ENCODE measurements around the gene IFI6. TPM values are rescaled to one million over a fixed set of nuclear protein-coding genes. Genes with fewer than 3 reads are reported as not detected.

Gene IFI6
- total RNA-seq, 1 experiment from 2014 or later: 14.8 TPM

DNA sequence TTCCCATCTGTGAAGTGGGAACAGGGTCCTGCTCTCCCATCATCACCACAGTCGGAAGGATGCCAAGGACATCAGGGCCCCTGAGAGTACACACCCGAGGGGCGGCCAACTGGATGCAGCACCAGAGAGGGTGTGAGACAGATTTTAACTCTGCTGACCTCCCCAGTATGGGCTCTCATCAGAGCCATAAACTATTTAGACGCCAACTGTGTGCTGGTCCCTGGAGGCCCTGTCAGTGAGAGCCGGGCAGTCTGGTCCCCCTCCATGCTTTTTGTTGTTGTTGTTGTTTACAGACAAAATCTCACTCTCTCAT, 38.7 kb downstream of the IFI6 start:
- TF ChIP-seq EZH2 (IDR thresholded peaks at IDR 0.05): no peak
- TF ChIP-seq EZH2phosphoT487 (IDR thresholded peaks at IDR 0.05; ENCODE audit: borderline replicate concordance): no peak
- TF ChIP-seq JUND (IDR thresholded peaks at IDR 0.05): no peak
- no peak for TF ChIP-seq ZNF274 (IDR thresholded peaks at IDR 0.05; ENCODE audit: low read depth, low read length)
- H3K9me3 ChIP-seq (ENCODE audit: control insufficient read depth in 1 of 2, insufficient read depth in 1 of 2, low read depth in 1 of 2, low read length in 2 of 2): no peaks in the 10 kb centered on the region
- DNase-seq (ENCODE audit: low read depth, low spot score): no peak
- no peak overlapping the region for H2AFZ ChIP-seq (ENCODE audit: low read depth, low read length, poor library complexity, severe bottlenecking)
- intact Hi-C loops (cut with micrococcal nuclease): no loop called here
- H4K20me1 ChIP-seq (ENCODE audit: insufficient read depth): no peaks in the 10 kb centered on the region
- no peaks in the 10 kb centered on the region for H3K36me3 ChIP-seq (ENCODE audit: control insufficient read depth in 1 of 2, insufficient read depth in 2 of 2, low read length in 2 of 2)
- H3K9me2 ChIP-seq (ENCODE audit: insufficient read depth): no peaks in the 10 kb centered on the region
- peaks cover 0 to 6% of the 10 kb centered on the region in 2 experiments; a peak in 2 of 4 replicates for H3K4me1 ChIP-seq (ENCODE audit: control insufficient read depth in 1 of 2, insufficient read depth in 2 of 2, low read length in 2 of 2)
- CTCF ChIA-PET: no interaction called here
- no peak overlapping the region for H3K4me3 ChIP-seq (replicated peaks in 1 of 2; ENCODE audit: low read depth in 1 of 2, low read length in 2 of 2)
- RAD21 ChIA-PET (ENCODE audit: low non-redundant PET in 1 of 2, low total read pairs in 2 of 2, uncharacterized antibody in 2 of 2, unreplicated experiment in 2 of 2): interaction anchor here in 1 of 2 experiments (0.6 kb wide), 1 partner anchor 29 kb away, joined by 3 read pairs; the partner anchor contains the start of gene AHDC1
- ATAC-seq: no peak
- BruUV-seq (replicated peaks): no TSS peak
- no peak overlapping the region for H3K27ac ChIP-seq (ENCODE audit: low read depth, low read length)
- H3K27me3 ChIP-seq (ENCODE audit: insufficient read depth, low read length): no peaks in the 10 kb centered on the region
- POLR2A ChIA-PET: no interaction called here
- no peak overlapping the region for H3K4me2 ChIP-seq (ENCODE audit: low read length)
- no peaks in the 10 kb centered on the region for H3K79me2 ChIP-seq (ENCODE audit: insufficient read depth, low read length)
- no peak overlapping the region for H3K9ac ChIP-seq (ENCODE audit: low read length)

DNA sequence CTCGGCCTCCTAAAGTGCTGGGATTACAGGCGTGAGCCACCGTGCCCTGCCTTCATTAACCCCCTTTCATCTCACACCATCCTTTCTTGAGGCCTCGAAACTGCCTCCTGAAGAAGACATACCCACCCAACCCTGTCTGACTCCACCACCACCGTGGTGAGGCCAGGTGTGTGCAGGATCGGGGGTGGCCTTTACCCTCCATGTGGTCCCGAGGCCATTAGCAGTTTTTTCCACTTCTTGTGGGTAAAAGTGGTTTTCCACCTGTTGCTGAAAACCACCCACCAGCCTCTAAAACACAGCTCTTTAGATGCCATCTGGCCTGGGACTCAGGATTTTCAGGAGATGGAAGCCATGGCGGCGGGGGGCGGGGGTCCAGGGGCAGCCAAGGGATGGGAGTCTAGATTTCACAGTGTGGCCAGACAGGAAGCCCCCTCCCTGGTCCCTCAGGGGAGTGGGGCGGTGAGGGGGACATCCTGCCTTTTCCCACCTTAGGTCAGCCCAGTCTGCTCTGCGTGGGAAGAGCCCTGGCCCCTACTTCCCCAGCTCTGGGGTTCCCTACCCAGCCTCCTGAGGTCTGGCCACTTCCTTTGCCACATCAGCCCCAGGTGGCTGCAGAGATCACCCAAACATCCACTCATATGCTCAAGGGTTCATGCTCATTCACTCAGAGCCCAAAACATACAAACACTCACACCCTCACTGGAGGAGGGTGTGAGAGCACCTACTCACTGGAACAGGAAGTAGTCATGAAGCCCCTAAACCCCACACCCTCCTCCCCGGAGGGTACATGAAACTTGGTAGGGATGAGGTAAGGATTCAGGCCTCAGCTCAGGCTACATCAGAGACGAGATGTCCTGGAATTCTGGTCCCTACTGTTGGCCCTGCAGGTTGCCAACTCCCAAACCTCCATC, 39.4 kb downstream of the IFI6 start:
- Histone ChIP-seq H3K4me3 (replicated peaks in 1 of 2; ENCODE audit: low read depth in 1 of 2, low read length in 2 of 2) (no peak overlapping the region), H3K27ac (ENCODE audit: low read depth, low read length) (no peak overlapping the region), H3K4me2 (ENCODE audit: low read length) (no peak overlapping the region), H3K9ac (ENCODE audit: low read length) (no peak overlapping the region), H3K27me3 (ENCODE audit: insufficient read depth, low read length) (no peaks in the 10 kb centered on the region), H2AFZ (ENCODE audit: low read depth, low read length, poor library complexity, severe bottlenecking) (no peak overlapping the region), H4K20me1 (ENCODE audit: insufficient read depth) (no peaks in the 10 kb centered on the region), H3K36me3 (ENCODE audit: control insufficient read depth in 1 of 2, insufficient read depth in 2 of 2, low read length in 2 of 2) (no peaks in the 10 kb centered on the region), H3K9me3 (ENCODE audit: control insufficient read depth in 1 of 2, insufficient read depth in 1 of 2, low read depth in 1 of 2, low read length in 2 of 2) (no peaks in the 10 kb centered on the region), H3K79me2 (ENCODE audit: insufficient read depth, low read length) (no peaks in the 10 kb centered on the region), H3K9me2 (ENCODE audit: insufficient read depth) (no peaks in the 10 kb centered on the region), H3K4me1 (ENCODE audit: control insufficient read depth in 1 of 2, insufficient read depth in 2 of 2, low read length in 2 of 2) (peaks cover 0 to 6% of the 10 kb centered on the region in 2 experiments; a peak in 2 of 4 replicates)
- BruUV-seq (replicated peaks): no TSS peak
- CTCF ChIA-PET: no interaction called here
- ATAC-seq (no peak), DNase-seq (ENCODE audit: low read depth, low spot score) (no peak)
- POLR2A ChIA-PET: no interaction called here
- RAD21 ChIA-PET (ENCODE audit: low non-redundant PET in 1 of 2, low total read pairs in 2 of 2, uncharacterized antibody in 2 of 2, unreplicated experiment in 2 of 2): no interaction called here
- intact Hi-C loops (cut with micrococcal nuclease): no loop called here
- TF ChIP-seq TCF7L2 (IDR thresholded peaks at IDR 0.05; ENCODE audit: borderline replicate concordance, extremely low read depth, insufficient read depth, insufficient read length) (no peak), SIN3A (IDR thresholded peaks at IDR 0.05; ENCODE audit: low read depth) (no peak), SRF (IDR thresholded peaks at IDR 0.05; ENCODE audit: low read depth) (no peak), POLR2AphosphoS5 (IDR thresholded peaks at IDR 0.05; ENCODE audit: low read depth, low read length) (no peak), POLR2A (IDR thresholded peaks at IDR 0.05; ENCODE audit: borderline replicate concordance, extremely low read depth, insufficient read depth, insufficient read length) (no peak), EZH2phosphoT487 (IDR thresholded peaks at IDR 0.05; ENCODE audit: borderline replicate concordance) (no peak), ELF1 (IDR thresholded peaks at IDR 0.05; ENCODE audit: borderline replicate concordance, low read depth) (no peak), RAD21 (IDR thresholded peaks at IDR 0.05; ENCODE audit: low read depth) (no peak), SP1 (IDR thresholded peaks at IDR 0.05; ENCODE audit: low read depth) (no peak), ZNF274 (IDR thresholded peaks at IDR 0.05; ENCODE audit: low read depth, low read length) (no peak)
- TF ChIP-seq, protein P1, sequence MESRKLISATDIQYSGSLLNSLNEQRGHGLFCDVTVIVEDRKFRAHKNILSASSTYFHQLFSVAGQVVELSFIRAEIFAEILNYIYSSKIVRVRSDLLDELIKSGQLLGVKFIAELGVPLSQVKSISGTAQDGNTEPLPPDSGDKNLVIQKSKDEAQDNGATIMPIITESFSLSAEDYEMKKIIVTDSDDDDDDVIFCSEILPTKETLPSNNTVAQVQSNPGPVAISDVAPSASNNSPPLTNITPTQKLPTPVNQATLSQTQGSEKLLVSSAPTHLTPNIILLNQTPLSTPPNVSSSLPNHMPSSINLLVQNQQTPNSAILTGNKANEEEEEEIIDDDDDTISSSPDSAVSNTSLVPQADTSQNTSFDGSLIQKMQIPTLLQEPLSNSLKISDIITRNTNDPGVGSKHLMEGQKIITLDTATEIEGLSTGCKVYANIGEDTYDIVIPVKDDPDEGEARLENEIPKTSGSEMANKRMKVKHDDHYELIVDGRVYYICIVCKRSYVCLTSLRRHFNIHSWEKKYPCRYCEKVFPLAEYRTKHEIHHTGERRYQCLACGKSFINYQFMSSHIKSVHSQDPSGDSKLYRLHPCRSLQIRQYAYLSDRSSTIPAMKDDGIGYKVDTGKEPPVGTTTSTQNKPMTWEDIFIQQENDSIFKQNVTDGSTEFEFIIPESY (IDR thresholded peaks at IDR 0.05; ENCODE audit: extremely low read depth, insufficient replicate concordance, low read length): no peak
- TF ChIP-seq, protein P2, sequence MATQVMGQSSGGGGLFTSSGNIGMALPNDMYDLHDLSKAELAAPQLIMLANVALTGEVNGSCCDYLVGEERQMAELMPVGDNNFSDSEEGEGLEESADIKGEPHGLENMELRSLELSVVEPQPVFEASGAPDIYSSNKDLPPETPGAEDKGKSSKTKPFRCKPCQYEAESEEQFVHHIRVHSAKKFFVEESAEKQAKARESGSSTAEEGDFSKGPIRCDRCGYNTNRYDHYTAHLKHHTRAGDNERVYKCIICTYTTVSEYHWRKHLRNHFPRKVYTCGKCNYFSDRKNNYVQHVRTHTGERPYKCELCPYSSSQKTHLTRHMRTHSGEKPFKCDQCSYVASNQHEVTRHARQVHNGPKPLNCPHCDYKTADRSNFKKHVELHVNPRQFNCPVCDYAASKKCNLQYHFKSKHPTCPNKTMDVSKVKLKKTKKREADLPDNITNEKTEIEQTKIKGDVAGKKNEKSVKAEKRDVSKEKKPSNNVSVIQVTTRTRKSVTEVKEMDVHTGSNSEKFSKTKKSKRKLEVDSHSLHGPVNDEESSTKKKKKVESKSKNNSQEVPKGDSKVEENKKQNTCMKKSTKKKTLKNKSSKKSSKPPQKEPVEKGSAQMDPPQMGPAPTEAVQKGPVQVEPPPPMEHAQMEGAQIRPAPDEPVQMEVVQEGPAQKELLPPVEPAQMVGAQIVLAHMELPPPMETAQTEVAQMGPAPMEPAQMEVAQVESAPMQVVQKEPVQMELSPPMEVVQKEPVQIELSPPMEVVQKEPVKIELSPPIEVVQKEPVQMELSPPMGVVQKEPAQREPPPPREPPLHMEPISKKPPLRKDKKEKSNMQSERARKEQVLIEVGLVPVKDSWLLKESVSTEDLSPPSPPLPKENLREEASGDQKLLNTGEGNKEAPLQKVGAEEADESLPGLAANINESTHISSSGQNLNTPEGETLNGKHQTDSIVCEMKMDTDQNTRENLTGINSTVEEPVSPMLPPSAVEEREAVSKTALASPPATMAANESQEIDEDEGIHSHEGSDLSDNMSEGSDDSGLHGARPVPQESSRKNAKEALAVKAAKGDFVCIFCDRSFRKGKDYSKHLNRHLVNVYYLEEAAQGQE (IDR thresholded peaks at IDR 0.05; ENCODE audit: low read depth): no peak

All from HCT116 (cell line).